Hepatocyte (in vitro differentiated cells): Measurements from ENCODE around the gene SNRPB2. TPM values are rescaled to one million over a fixed set of nuclear protein-coding genes. Genes with fewer than 3 reads are reported as not detected.

Source experiments
- DNase-seq: peaks from one replicate; pipeline ENCODE4 v3.0.0-alpha.2; 2016; ENCODE audit warnings: low spot score
- H2AFZ ChIP-seq: fragments of 200-600 bp; sonication (generic); 2 replicates; pipeline ENCODE4 v1.6.0; 2016; ENCODE audit warnings: antibody characterized with exemption, mild to moderate bottlenecking
- H3K27ac ChIP-seq: fragments of 200-600 bp; sonication (generic); 2 replicates; pipeline ENCODE4 v1.5.1; 2016; ENCODE audit warnings: mild to moderate bottlenecking
- H3K27me3 ChIP-seq: fragments of 200-600 bp; sonication (generic); 2 replicates; pipeline ENCODE4 v1.6.1; 2016
- H3K36me3 ChIP-seq: fragments of 200-600 bp; sonication (generic); replicated peaks from 2 replicates; pipeline ENCODE4 v1.5.1; 2016; ENCODE audit warnings: low read depth; ENCODE audit not compliant: insufficient read depth
- H3K4me1 ChIP-seq: fragments of 200-600 bp; sonication (generic); 2 replicates; pipeline ENCODE4 v1.5.1; 2016; ENCODE audit warnings: mild to moderate bottlenecking, moderate library complexity; ENCODE audit not compliant: insufficient read depth
- H3K4me2 ChIP-seq: fragments of 200-600 bp; sonication (generic); 2 replicates; pipeline ENCODE4 v1.6.0; 2016
- H3K4me3 ChIP-seq: fragments of 200-600 bp; sonication (generic); 2 replicates; pipeline ENCODE4 v1.5.1; 2016; ENCODE audit warnings: mild to moderate bottlenecking
- H3K79me2 ChIP-seq: fragments of 200-600 bp; sonication (generic); 2 replicates; pipeline ENCODE4 v1.6.0; 2017; ENCODE audit warnings: mild to moderate bottlenecking
- H3K9me2 ChIP-seq: fragments of 200-600 bp; sonication (generic); replicated peaks from 2 replicates; pipeline ENCODE4 v1.6.0; 2017; ENCODE audit warnings: mild to moderate bottlenecking; ENCODE audit not compliant: insufficient read depth
- H3K9me3 ChIP-seq: fragments of 200-600 bp; sonication (generic); 2 replicates; pipeline ENCODE4 v1.5.1; 2016; ENCODE audit warnings: low read depth, mild to moderate bottlenecking
- H4K20me1 ChIP-seq: fragments of 200-600 bp; sonication (generic); 2 replicates; pipeline ENCODE4 v1.6.0; 2016; ENCODE audit warnings: mild to moderate bottlenecking; ENCODE audit not compliant: insufficient read depth, poor library complexity, severe bottlenecking
- EZH2 ChIP-seq: fragments of 200-600 bp; sonication (generic); IDR thresholded peaks from 2 replicates; pipeline ENCODE4 v1.6.1; 2016; ENCODE audit warnings: antibody characterized with exemption, mild to moderate bottlenecking, borderline replicate concordance
- EZH2phosphoT487 ChIP-seq: fragments of 200-600 bp; sonication (generic); IDR thresholded peaks from one replicate; pipeline ENCODE4 v1.6.1; 2018; ENCODE audit warnings: antibody characterized with exemption, mild to moderate bottlenecking, low read depth, moderate library complexity; ENCODE audit not compliant: unreplicated experiment, severe bottlenecking
- WGBS: methylation state at CpG from one replicate; pipeline ENCODE4 v1.1.6; 2016; ENCODE audit warnings: low lambda C conversion rate; ENCODE audit errors: missing lambda C conversion rate; 5-methylcytosine and 5-hydroxymethylcytosine counted together
- polyA plus RNA-seq: library from polyadenylated mRNA; unstranded; fragments of >200 nt; fragmentation: Nextera tagmentation; extraction: Ambion mirVana; gene quantifications from 2 replicates; pipeline ENCODE4 v1.2.1, GENCODE V29; 2016
- small RNA-seq: library from RNA; depleted of rRNA; stranded (forward); fragments of <200 nt; gene quantifications from one replicate; pipeline ENCODE3, GENCODE V24; 2014
- total RNA-seq: library from RNA; depleted of rRNA; stranded (reverse); fragments of >200 nt; gene quantifications from 2 replicates; pipeline ENCODE4 v1.2.3, GENCODE V29; 2014
- TF ChIP-seq, protein P1 (sequence below): fragments of 200-600 bp; sonication (generic); IDR thresholded peaks from 2 replicates; pipeline ENCODE4 v1.5.1; 2016; ENCODE audit warnings: antibody characterized with exemption, mild to moderate bottlenecking; ENCODE audit not compliant: poor library complexity

Gene SNRPB2
- total and polyA plus RNA-seq, 2 experiments from 2014 or later = 64.3 to 95.0 TPM

DNA sequence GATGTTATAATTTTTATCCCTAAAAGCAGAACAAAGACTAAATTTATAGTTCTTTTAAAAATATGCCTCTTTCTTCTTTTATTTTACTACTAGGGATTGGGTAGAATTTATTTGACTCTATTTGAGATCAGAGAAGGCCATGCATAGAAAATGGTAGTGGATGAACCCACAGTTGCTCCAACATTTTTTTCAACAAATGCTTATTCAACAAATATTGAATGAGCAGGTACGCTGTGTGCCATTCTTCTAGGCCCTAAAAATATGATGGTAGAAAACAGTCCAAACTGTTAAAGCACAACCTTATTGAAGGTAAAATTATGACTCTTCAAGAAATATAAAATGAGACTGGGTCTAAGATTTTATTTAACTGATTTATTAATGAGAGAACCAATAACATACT is 48.3 kb downstream of the SNRPB2 start:
- 96% methylated on average over 1 of the region's 1 CpG for WGBS
- no peaks in the 10 kb centered on the region for H3K9me3 ChIP-seq
- H4K20me1 ChIP-seq = no peaks in the 10 kb centered on the region
- no peak overlapping the region for H3K4me2 ChIP-seq
- H3K79me2 ChIP-seq = no peaks in the 10 kb centered on the region
- H3K9me2 ChIP-seq = no peaks in the 10 kb centered on the region
- H3K4me1 ChIP-seq = no peaks in the 10 kb centered on the region
- DNase-seq = no peak
- no peak overlapping the region for H2AFZ ChIP-seq
- no peak overlapping the region for H3K4me3 ChIP-seq
- H3K27me3 ChIP-seq = no peaks in the 10 kb centered on the region
- H3K27ac ChIP-seq = no peak overlapping the region
- no peaks in the 10 kb centered on the region for H3K36me3 ChIP-seq
- TF ChIP-seq EZH2 (no peak), EZH2phosphoT487 (no peak)
- TF ChIP-seq, protein P1, sequence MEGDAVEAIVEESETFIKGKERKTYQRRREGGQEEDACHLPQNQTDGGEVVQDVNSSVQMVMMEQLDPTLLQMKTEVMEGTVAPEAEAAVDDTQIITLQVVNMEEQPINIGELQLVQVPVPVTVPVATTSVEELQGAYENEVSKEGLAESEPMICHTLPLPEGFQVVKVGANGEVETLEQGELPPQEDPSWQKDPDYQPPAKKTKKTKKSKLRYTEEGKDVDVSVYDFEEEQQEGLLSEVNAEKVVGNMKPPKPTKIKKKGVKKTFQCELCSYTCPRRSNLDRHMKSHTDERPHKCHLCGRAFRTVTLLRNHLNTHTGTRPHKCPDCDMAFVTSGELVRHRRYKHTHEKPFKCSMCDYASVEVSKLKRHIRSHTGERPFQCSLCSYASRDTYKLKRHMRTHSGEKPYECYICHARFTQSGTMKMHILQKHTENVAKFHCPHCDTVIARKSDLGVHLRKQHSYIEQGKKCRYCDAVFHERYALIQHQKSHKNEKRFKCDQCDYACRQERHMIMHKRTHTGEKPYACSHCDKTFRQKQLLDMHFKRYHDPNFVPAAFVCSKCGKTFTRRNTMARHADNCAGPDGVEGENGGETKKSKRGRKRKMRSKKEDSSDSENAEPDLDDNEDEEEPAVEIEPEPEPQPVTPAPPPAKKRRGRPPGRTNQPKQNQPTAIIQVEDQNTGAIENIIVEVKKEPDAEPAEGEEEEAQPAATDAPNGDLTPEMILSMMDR = no peak

DNA sequence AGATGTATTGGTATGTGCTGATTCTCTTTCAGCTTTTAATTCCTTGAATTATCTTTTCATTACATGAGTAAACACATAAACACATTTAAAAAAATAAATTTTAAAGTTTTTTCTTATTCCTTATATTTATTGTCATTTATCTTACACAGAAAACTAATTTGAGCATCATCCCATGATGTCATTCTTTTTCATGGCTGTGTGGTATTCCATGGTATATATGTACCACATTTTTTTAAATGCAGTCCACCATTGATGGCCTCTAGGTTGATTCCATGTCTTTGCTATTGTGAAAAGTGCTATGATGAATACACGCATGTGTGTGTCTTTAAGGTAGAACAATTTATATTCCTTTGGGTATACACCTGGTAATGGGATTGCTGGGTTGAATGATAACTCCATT is 51.7 kb downstream of the SNRPB2 start:
- TF ChIP-seq EZH2 (no peak), EZH2phosphoT487 (no peak)
- TF ChIP-seq, protein P1 = no peak
- no peak for DNase-seq
- Histone ChIP-seq H3K27me3 (no peaks in the 10 kb centered on the region), H3K9me3 (no peaks in the 10 kb centered on the region), H3K4me2 (no peak overlapping the region), H3K36me3 (no peaks in the 10 kb centered on the region), H3K27ac (no peak overlapping the region), H2AFZ (no peak overlapping the region), H3K4me1 (no peaks in the 10 kb centered on the region), H3K9me2 (no peaks in the 10 kb centered on the region), H3K79me2 (no peaks in the 10 kb centered on the region), H4K20me1 (no peaks in the 10 kb centered on the region), H3K4me3 (no peak overlapping the region)
- 97% methylated on average over 1 of the region's 1 CpG for WGBS

DNA sequence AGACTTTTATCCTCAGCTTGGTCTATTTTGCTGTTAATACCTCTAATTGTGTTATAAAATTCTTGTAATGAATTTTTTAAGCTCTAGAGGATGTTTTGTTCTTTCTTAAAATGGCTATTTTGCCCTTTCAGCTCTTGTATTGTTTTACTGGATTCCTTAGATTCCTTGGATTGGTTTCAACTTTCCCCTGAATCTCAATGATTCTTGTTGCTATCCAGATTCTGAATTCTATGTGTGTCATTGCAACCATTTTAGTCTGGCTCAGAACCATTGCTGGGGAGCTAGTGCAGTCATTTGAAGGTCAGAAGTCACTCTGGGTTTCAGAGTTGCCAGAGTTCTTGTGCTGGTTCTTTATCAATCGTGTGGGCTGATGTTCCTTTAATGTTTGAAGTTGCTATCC is 55.4 kb downstream of the SNRPB2 start:
- no peaks in the 10 kb centered on the region for H3K79me2 ChIP-seq
- no peak overlapping the region for H3K4me3 ChIP-seq
- TF ChIP-seq, protein P1 = no peak
- no peak for TF ChIP-seq EZH2phosphoT487
- no peak for TF ChIP-seq EZH2
- H3K9me3 ChIP-seq = no peaks in the 10 kb centered on the region
- no peaks in the 10 kb centered on the region for H3K27me3 ChIP-seq
- no peaks in the 10 kb centered on the region for H3K4me1 ChIP-seq
- H3K9me2 ChIP-seq = no peaks in the 10 kb centered on the region
- H3K27ac ChIP-seq = no peak overlapping the region
- DNase-seq = no peak
- whole genome bisulfite sequencing = 83% methylated on average over 1 of the region's 1 CpG
- no peaks in the 10 kb centered on the region for H4K20me1 ChIP-seq
- H3K4me2 ChIP-seq = no peak overlapping the region
- H3K36me3 ChIP-seq = no peaks in the 10 kb centered on the region
- H2AFZ ChIP-seq = no peak overlapping the region

Small RNA genes lying within 50 kb of the gene (small RNA-seq; reads per million reads assigned to genes)
- gene AL135938.1 = not detected

Other genes with a start within 250 kb of the SNRPB2 start
- gene KIF16B, start 156.6 kb upstream of the SNRPB2 start, total RNA-seq = 18.3 and 21.8 TPM in 2 replicates
- 8.5 and 9.3 TPM in 2 replicates for gene KIF16B, start 156.6 kb upstream of the SNRPB2 start, polyA plus RNA-seq
- gene OTOR, start 18.3 kb downstream of the SNRPB2 start, total RNA-seq = 0.37 TPM in 1 of 2 replicates, not detected in the other
- gene OTOR, start 18.3 kb downstream of the SNRPB2 start, polyA plus RNA-seq = 0.61 TPM in 1 of 2 replicates, not detected in the other